Endodermal cell (in vitro differentiated cells): ENCODE results near the gene TLE2. TPM values are rescaled to one million over a fixed set of nuclear protein-coding genes. Genes with fewer than 3 reads are reported as not detected.
"Not testable (repeated sequence)": the region's sequence is repeated elsewhere in the genome, so short reads cannot be mapped to it uniquely, and the experiment has no call there.

Source experiments
- DNase-seq: peaks from one replicate; pipeline ENCODE4 v3.0.0-alpha.2; 2017
- H3K27ac ChIP-seq: 2 replicates; pipeline ENCODE4 v1.5.1; 2013; ENCODE audit warnings: mild to moderate bottlenecking, low read depth, low read length, moderate library complexity
- H3K27me3 ChIP-seq: 2 replicates; pipeline ENCODE4 v1.6.1; 2013; ENCODE audit warnings: mild to moderate bottlenecking, low read length, moderate library complexity; ENCODE audit not compliant: insufficient read depth, control insufficient read depth, poor library complexity, severe bottlenecking
- H3K36me3 ChIP-seq: 2 replicates; pipeline ENCODE4 v1.7.0; 2013; ENCODE audit warnings: mild to moderate bottlenecking, low read length, moderate library complexity; ENCODE audit not compliant: control insufficient read depth, insufficient read depth
- H3K4me1 ChIP-seq: one replicate; pipeline ENCODE4 v1.7.0; 2013; ENCODE audit warnings: low read length; ENCODE audit not compliant: control insufficient read depth, insufficient read depth
- H3K4me3 ChIP-seq: 2 replicates; pipeline ENCODE4 v1.5.1; 2013; ENCODE audit warnings: mild to moderate bottlenecking, low read length, moderate library complexity
- H3K9ac ChIP-seq: 2 replicates; pipeline ENCODE4 v1.6.1; 2013; ENCODE audit warnings: mild to moderate bottlenecking, low read length, moderate library complexity; ENCODE audit not compliant: poor library complexity, severe bottlenecking; ENCODE audit errors: extremely low read depth
- H3K9me3 ChIP-seq: 2 replicates; pipeline ENCODE4 v1.6.1; 2013; ENCODE audit warnings: mild to moderate bottlenecking, low read length, moderate library complexity; ENCODE audit not compliant: control insufficient read depth
- H3K27ac Mint-ChIP-seq: 2 replicates; pipeline ENCODE4 v1.8.0; 2020; ENCODE audit warnings: mixed read lengths
- H3K27me3 Mint-ChIP-seq: 2 replicates; pipeline ENCODE4 v1.8.0; 2021; ENCODE audit warnings: mild to moderate bottlenecking, mixed read lengths; ENCODE audit not compliant: insufficient read depth
- H3K36me3 Mint-ChIP-seq: 2 replicates; pipeline ENCODE4 v1.8.0; 2020; ENCODE audit warnings: low read depth, mixed read lengths
- H3K4me1 Mint-ChIP-seq: 2 replicates; pipeline ENCODE4 v1.8.0; 2020; ENCODE audit warnings: mixed read lengths
- H3K4me3 Mint-ChIP-seq: 2 replicates; pipeline ENCODE4 v1.8.0; 2020; ENCODE audit warnings: mild to moderate bottlenecking, moderate library complexity, mixed read lengths
- H3K9me3 Mint-ChIP-seq: 2 replicates; pipeline ENCODE4 v1.8.0; 2020; ENCODE audit warnings: mild to moderate bottlenecking, mixed read lengths
- WGBS, 2 experiments: methylation state at CpG; one replicate each; pipeline versions ENCODE4 v1.1.5 to v1.1.7; 2013; ENCODE audit warnings: missing lambda C conversion rate in 2 of 2, mixed read lengths in 1 of 2; ENCODE audit not compliant: insufficient coverage in 1 of 2, insufficient read length in 1 of 2; 5-methylcytosine and 5-hydroxymethylcytosine counted together
- total RNA-seq, 2 donors: library from RNA; stranded (reverse); fragmentation: NEBNext Ultra II Directional in 1 of 2; extraction: Animal tissue kit (Norgen Biotek cat#: 25700) in 1 of 2; gene quantifications; 2 replicates in 1 of 2; 3 replicates in 1 of 2; pipeline ENCODE4 v1.2.1, GENCODE V29; 2021
- TF ChIP-seq, protein P1 (sequence below): fragments of 200-600 bp; sonication (generic); conservative IDR thresholded peaks from 2 replicates; pipeline ENCODE4 v1.5.0; 2021; ENCODE audit warnings: antibody characterized with exemption, mild to moderate bottlenecking

The TLE2 gene
- total RNA-seq, 2 donors from 2014 or later, result 75.0 to 80.3 TPM

DNA sequence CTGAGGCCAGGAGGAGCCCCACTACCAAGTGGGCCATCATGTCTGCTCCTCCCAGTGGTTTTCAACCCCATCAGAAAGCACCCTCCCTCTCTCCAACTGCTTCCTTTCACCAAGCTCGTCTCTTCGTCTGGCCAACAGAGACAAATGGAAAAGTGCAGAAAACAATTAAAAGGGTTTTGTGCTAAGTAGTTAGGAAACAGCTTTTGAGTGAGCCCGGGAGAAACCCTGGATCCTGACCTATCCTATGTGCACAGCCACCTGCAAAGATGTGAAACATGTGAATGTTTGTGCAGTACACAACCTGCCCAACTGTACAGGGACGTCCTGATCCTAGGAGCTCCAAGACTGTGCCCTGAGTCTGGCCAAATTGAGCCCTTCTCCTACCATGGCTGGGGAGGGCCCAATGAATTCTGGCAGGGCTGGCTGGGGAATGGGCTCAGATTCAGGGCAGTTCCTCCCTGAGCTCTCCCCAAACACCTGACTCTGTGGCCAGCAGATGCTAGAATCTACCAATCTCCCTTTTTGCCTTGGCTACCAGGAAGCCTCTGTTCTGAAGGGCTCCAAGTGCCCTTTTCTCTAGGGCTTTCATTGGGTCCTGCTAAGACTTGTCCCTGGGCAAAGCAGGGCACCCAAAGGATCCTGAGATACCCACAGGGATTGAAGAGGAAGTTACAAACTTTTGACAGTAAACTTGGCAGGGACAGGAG is 25.3 kb upstream of the TLE2 start:
- DNase-seq, result no peak
- Mint-ChIP-seq H3K4me3 (no peak overlapping the region), H3K4me1 (peaks cover 27% of the 10 kb centered on the region), H3K27ac (peak overlapping the region; percentile 87), H3K36me3 (peaks cover 41% of the 10 kb centered on the region), H3K27me3 (peaks cover 1% of the 10 kb centered on the region), H3K9me3 (no peaks in the 10 kb centered on the region)
- TF ChIP-seq, protein P1, sequence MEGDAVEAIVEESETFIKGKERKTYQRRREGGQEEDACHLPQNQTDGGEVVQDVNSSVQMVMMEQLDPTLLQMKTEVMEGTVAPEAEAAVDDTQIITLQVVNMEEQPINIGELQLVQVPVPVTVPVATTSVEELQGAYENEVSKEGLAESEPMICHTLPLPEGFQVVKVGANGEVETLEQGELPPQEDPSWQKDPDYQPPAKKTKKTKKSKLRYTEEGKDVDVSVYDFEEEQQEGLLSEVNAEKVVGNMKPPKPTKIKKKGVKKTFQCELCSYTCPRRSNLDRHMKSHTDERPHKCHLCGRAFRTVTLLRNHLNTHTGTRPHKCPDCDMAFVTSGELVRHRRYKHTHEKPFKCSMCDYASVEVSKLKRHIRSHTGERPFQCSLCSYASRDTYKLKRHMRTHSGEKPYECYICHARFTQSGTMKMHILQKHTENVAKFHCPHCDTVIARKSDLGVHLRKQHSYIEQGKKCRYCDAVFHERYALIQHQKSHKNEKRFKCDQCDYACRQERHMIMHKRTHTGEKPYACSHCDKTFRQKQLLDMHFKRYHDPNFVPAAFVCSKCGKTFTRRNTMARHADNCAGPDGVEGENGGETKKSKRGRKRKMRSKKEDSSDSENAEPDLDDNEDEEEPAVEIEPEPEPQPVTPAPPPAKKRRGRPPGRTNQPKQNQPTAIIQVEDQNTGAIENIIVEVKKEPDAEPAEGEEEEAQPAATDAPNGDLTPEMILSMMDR, result no peak
- Histone ChIP-seq H3K36me3 (peaks cover 50% of the 10 kb centered on the region), H3K4me3 (no peak overlapping the region), H3K9me3 (no peaks in the 10 kb centered on the region), H3K9ac (no peak overlapping the region), H3K27me3 (no peaks in the 10 kb centered on the region), H3K27ac (no peak overlapping the region), H3K4me1 (peaks cover 13% of the 10 kb centered on the region)
- 88 to 93% methylated on average over 4 of the region's 4 CpGs for WGBS, 2 experiments

DNA sequence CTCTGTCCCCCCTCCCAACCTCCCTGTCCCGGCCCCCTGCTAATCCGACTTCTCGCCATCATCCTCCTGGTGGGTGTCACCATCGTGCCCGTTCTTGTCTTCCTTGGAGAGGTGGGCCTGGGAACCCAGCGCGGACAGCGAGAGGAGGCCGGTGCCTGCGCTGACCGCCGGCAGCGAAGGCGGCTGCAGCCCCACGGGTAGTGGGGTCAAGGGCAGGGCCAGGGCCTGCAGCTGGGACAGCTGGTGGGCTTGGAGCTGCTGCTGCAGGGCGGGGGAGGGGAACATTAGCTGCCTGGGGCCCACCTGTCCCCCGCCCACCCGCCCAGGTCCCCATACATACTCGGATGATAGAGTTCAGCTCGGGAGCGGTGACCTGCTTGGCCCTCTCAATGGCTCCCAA is 24.7 kb upstream of the TLE2 start:
- Mint-ChIP-seq H3K27me3 (peaks cover 3% of the 10 kb centered on the region), H3K27ac (no peak overlapping the region), H3K4me3 (no peak overlapping the region), H3K9me3 (no peaks in the 10 kb centered on the region), H3K36me3 (peaks cover 38% of the 10 kb centered on the region), H3K4me1 (peaks cover 26% of the 10 kb centered on the region)
- Histone ChIP-seq H3K4me3 (no peak overlapping the region), H3K27ac (no peak overlapping the region), H3K36me3 (peaks cover 45% of the 10 kb centered on the region), H3K9ac (no peak overlapping the region), H3K27me3 (no peaks in the 10 kb centered on the region), H3K9me3 (no peaks in the 10 kb centered on the region), H3K4me1 (peaks cover 13% of the 10 kb centered on the region)
- WGBS, 2 experiments, result 86% methylated on average over 21 of the region's 21 CpGs; no CpG with 5 or more reads in 1 of the 2 experiments
- no peak for DNase-seq
- TF ChIP-seq, protein P1, result no peak

DNA sequence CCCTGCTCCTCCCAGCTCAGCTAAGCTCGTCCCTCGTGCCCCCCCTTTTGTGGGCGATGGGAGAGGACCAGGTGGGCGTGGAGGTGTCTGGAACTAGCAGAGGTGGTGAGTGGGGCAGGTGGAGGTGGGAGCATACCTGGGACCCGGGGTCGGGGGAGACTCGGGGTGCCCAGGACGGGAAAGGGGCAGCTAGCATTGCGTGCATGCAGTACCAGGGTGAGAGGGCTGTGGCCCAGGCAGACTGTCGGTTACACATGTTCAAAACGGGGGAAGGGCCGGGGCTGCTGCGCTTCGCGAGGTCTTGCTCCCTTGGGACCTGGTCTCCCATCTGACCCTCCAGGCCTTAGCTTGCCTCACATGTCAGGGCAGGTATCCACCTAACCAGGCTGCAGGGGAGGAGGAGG is 24.1 kb upstream of the TLE2 start:
- Mint-ChIP-seq H3K4me3 (no peak overlapping the region), H3K27me3 (peaks cover 3% of the 10 kb centered on the region), H3K36me3 (peaks cover 34% of the 10 kb centered on the region), H3K4me1 (peaks cover 25% of the 10 kb centered on the region), H3K27ac (no peak overlapping the region), H3K9me3 (no peaks in the 10 kb centered on the region)
- H3K9me3 ChIP-seq, result no peaks in the 10 kb centered on the region
- no peak overlapping the region for H3K27ac ChIP-seq
- 89 to 90% methylated on average over 8 to 15 of the region's 15 CpGs for WGBS, 2 experiments
- no peak overlapping the region for H3K4me3 ChIP-seq
- no peak overlapping the region for H3K9ac ChIP-seq
- H3K27me3 ChIP-seq, result no peaks in the 10 kb centered on the region
- peaks cover 40% of the 10 kb centered on the region for H3K36me3 ChIP-seq
- DNase-seq, result no peak
- TF ChIP-seq, protein P1, result no peak
- H3K4me1 ChIP-seq, result peaks cover 13% of the 10 kb centered on the region

DNA sequence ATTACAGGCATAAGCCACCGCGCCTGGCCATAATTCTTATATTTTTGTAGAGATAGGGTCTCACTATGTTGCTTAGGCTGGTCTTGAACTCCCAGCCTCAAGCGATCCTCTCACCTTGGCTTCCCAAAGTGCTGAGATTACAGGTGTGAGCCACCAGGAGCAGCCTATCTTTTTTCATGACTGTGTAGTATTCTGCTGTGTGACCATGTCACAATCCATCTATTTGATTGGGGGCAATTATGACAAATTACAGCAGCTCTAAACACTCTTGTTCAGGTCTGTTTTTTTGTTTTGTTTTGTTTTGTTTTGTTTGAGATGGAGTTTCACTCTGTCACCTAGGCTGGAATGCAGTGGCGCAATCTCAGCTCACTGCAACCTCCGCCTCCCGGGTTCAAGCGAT is 20.9 kb upstream of the TLE2 start:
- H3K27ac Mint-ChIP-seq, DNase-seq, H3K4me3 ChIP-seq, H3K9ac ChIP-seq, H3K9me3 Mint-ChIP-seq, H3K4me1 ChIP-seq, H3K27me3 Mint-ChIP-seq, H3K4me3 Mint-ChIP-seq, H3K27ac ChIP-seq, H3K27me3 ChIP-seq, H3K9me3 ChIP-seq: not testable (repeated sequence)
- WGBS, 2 experiments, result 91 to 100% methylated on average over 7 of the region's 7 CpGs
- H3K36me3 ChIP-seq, result peaks cover 17% of the 10 kb centered on the region
- Mint-ChIP-seq H3K4me1 (peaks cover 17% of the 10 kb centered on the region), H3K36me3 (peaks cover 17% of the 10 kb centered on the region)
